GM12891 (cell line): ENCODE measurements around the gene SULT1C2.

Source experiments
- PAX5 ChIP-seq: IDR thresholded peaks from 2 replicates; pipeline ENCODE4 v1.6.1; 2011; ENCODE audit warnings: low read length, moderate library complexity, mild to moderate bottlenecking; ENCODE audit not compliant: insufficient read depth, severe bottlenecking
- POLR2A ChIP-seq: IDR thresholded peaks from 2 replicates; pipeline ENCODE4 v1.6.1; 2011; ENCODE audit warnings: low read depth, low read length, control low read depth
- POLR2AphosphoS5 ChIP-seq: IDR thresholded peaks from 2 replicates; pipeline ENCODE4 v1.6.1; 2011; ENCODE audit warnings: low read depth, low read length, control low read depth
- POU2F2 ChIP-seq: IDR thresholded peaks from 2 replicates; pipeline ENCODE4 v1.6.1; 2011; ENCODE audit warnings: low read depth, mild to moderate bottlenecking, control low read depth, low read length, moderate library complexity
- SPI1 ChIP-seq: IDR thresholded peaks from 2 replicates; pipeline ENCODE4 v1.6.1; 2011; ENCODE audit warnings: low read depth, low read length, control low read depth
- TAF1 ChIP-seq: IDR thresholded peaks from 2 replicates; pipeline ENCODE4 v1.6.1; 2011; ENCODE audit warnings: low read depth, low read length, control low read depth

DNA sequence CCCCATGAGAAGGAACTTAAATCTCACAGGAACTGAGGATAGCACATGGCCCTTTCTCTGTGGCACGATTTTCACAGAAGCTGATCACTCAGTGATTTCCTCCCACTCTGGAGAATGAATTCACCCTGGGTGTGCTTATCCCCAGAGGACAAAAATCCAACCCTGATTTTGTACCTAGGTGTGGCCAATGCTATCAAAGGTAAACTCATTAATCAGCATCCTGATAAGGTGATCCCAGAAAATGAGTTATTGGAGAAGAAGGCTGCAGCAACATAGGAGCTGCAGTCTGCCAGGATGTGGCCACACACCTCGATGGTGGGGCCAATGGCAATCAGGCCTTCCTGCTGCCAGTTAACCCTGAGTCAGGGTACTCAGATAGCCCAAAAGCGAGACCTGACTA lies 8.2 kb upstream of the SULT1C2 start:
- TF ChIP-seq TAF1 (no peak), POLR2A (no peak), POLR2AphosphoS5 (no peak), SPI1 (no peak), POU2F2 (no peak), PAX5 (no peak)
